Effector CD8-positive, alpha-beta T cell (primary cell): Measurements from ENCODE around the gene USP13.

Experiments
- DNase-seq: peaks from one replicate; lab custom pipeline; 2025; lab: John Stamatoyannopoulos, UW

Gene USP13

DNA sequence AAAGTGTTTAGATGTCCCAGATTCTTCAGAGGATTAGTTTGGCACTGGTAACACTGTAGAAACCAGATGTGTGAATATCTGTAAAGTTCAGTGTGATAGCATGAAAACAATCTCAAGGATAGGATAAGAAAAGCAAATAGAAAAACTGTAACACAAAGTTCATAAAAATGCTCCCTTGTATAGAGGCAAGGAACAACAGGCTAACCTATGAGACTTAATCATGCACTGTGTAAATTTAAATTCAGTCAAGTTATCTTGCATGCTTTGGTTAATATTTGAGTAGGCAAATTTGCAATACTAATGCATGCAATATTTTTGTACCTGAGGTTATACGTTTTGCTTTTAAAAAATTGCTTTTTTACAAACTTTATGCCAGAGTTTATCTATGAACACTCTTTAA lies 144.4 kb downstream of the USP13 start:
- no peak for DNase-seq

DNA sequence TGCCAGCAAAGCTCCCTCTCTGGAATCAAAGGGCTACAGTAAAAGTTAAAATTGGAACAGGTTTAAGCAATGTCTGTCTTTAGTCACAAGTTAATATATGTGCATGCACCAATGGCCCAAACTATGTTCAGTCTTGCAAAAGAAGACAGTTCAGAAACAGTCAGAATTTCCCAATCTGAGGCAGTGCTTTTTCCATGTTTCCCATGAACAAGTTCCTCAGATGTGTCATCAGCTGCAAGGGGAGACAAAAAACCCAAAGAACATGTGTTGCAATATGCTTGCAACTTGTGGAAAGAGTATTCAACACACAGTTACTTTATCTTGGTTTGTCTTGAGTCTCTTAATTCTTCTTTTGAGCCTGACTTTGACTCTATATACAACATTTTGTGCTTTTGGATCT lies 148.4 kb downstream of the USP13 start:
- no peak for DNase-seq

DNA sequence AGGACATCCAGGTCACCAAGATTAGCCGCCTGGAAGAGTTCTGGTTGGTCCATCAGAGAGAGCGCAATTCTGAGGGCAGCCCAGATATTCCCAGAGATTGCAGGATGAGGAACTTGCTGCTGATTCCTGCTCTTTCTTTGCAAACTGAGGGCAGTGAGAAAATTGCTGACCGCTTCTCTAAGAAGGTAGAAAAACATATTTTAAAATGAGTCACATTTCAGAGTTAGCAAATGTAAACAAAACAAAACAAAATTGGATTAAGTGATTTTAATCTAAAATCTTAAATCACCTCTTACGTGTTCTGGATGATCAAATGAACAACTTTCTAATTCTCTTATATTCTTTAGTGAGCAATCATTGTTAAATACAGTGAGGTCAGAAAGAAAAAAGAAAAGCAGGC lies 149.0 kb downstream of the USP13 start:
- no peak for DNase-seq

DNA sequence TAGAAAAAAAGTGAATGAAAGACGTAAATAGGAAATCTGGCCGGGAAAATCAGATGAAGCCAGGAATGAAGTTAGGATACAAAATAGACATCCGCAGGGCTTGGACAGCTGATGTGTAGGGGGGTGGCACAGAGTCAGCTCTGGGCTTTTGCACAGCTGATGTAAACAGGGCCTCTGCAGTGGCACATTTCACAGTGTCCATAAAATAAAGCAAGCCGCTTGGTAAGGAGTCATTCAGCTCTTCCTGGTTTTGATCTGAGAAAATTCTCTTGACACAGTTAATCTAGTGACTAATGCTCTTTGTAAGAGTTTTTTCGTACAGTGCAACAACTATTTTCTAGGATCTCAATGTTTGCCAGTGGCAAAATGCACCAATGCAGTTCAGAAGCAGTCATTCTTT lies 153.3 kb downstream of the USP13 start:
- DNase-seq = no peak

DNA sequence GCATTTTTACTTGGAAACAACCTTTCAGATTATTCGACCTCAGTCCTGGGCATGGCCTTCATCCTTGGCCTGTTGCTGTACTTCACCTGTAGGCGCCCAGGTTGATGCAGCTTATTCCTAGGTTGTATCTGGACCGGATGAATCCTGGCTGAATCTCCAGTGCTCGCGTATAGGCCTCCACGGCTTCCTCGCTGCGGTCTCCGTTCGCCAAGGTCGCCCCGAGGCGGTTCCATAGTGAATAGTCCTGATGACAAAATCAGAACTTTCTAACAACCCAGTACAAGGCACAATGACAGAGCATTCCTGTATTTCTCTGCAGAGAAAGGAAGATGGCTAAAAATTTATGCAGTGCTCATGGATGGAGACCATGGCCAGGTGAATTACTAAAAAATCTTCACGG lies 154.7 kb downstream of the USP13 start:
- DNase-seq = no peak

DNA sequence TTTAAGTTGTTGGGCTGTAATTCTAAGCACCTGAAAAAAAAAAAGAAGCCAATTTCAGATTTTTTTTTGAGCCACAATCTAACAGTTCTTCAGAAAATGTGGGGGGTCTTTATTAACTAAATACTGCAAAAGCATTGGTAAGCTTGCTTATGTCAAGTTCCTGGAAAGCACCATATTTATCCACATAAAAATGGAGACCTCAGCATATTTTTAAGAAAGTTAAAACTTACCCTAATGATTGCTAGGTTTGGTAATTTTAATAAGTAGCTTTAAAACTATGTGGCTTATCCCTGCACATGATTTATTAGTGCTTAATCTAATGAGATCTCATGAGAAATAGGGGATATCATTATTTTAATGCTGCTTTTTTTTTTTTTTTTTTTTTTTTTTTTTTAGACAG lies 156.8 kb downstream of the USP13 start:
- no peak for DNase-seq

DNA sequence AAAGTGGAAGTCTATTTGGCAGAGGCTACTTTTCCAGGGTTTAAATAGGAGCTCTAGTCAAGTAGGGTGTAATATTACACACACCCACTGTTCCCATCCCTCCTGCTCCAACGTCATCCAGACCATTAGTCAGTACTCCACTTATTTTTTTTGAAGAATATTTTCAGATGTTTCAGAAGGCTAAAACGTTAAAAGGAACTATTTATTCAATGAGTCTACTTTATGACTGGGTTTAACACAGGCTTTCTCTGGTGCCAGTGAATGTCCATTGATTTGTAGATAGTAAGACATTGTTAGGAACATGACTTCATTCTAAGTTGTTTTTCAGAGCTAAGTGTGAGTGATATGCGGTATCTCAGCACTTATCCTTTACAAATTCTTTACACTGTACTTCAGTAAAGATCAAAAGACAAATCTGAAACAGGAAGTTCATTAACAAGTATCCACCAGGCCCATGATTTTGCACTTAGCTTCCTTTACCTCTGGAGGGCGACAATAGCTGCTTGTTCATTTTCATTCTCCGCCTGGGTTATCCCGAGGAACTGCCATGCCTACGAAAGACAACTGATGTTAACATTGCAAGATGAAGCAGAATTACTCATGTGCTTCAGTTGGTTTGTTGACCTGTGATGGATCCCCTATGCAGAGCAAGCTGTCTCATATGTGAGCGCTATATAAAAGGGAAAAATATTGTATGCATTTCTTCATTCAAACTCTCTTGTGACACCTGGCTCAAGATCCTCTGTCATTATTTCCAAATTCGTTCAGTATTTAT lies 158.7 kb downstream of the USP13 start:
- no peak for DNase-seq

DNA sequence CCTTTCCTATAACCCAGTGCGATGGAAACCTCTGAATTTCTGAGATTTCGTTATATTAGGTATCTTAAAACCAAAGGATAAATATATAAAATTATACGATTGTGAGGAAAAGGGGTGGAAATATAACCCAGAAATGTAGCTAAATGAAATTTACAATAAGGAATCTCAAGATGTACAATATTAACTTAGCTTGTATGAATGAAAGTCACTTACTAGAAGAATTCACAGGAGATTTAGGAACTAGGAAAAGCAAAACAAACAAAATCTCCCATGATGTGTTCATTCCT lies 159.2 kb downstream of the USP13 start:
- no peak for DNase-seq

DNA sequence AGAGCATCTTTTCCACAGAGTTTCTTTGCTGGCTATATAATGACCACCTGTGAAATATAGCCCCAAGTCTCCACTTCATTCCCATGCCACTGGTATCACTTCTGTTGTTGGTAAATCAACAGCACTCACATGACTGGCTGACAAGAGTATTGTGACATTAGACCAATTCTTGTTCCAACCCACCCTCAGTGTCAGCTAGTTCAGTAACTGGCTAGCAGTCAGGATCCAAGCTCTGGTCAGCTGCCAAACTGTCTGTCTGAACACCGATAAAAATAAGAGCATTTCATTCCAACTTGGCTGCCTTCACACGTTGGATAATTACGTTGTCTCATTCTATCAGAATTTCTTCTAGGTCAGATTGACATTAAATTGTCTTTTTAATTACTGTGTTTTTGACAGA lies 166.5 kb downstream of the USP13 start:
- no peak for DNase-seq

DNA sequence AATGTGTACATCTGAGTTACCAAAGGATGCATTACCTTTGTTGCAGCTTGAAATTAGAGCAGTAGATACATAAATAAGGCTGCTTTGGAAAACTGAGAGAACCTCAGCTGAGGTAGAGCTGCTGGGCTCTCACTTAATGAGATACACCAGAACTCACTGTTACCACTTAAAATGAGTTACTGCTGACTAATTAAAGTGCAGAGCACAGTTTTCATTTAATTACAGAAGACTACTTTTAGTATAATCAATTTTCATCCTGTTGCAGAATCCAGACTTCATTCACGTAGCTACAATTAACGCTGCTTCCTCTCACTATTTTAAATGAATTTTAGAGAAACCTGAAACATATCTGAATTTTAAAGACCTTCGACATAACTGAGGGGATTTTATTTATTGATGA lies 169.5 kb downstream of the USP13 start:
- no peak for DNase-seq

DNA sequence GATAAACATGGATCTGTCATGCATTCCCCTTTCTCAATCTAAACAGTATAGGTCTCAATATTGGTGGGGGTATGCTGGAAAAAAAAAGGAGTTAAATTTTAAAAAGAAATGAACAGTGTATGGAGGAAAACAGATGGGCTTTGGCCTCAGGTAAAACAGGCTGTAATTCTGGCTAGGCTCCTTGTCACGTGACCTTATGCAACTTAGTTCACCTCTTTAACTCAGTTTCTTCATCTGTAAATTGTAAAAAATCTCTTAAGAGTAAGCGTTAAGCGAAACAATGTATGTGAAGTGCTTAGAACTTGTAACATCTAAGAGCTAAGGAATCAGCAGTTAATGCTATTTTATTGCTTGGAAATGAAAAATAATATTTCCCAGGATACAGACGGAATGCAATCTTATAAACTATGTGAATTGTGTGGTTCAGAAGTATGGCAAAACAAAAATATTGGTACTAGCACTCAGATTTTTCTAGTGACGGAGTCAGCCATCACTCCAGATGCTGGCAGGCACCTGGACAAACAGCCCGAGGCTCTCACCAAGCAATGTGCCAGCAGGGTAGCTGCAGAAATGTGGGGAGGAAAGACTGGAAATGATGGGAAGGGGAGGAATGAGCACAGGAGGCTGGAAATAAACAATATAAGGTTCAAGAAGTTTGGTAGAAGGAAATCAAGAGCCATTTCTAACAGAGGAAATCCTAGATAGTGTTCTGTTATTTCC lies 172.8 kb downstream of the USP13 start:
- no peak for DNase-seq

DNA sequence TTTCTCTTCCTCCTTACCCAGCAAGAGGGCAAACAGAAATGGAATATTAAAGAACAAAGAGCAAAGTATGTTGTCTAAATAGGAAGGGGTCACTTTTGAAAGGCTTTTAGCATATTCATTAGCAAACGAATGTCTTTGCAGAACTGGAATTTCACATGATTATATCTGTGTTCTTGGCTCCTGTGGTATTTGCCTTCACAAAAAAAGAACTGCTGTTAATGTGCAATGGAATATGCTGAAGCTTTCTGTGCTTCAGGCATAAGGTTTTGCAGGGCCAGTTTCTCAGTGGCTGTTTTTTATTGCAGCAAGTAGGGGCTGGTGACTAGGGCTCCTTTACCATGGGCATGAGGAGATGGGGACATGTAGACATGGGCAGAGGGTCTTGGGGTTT lies 173.4 kb downstream of the USP13 start:
- DNase-seq = no peak

DNA sequence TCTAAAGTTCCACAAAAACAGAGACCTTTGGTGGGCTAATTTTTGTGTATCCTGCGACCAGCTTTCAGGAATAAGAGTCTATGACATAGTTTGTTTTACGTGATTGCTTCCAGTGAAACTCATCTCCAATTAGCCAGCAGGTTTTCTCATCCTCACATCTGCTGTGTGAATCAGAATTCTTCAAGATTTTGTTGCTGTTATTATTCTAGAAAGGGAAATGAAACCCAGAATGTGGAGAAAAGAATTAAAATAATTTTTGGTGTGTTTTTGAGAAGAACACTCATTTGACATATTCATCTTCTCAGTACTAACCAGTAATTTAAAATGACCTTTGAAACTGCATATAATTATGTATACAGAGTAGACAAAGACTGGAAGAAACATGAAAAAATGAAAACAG lies 175.9 kb downstream of the USP13 start:
- DNase-seq = no peak

DNA sequence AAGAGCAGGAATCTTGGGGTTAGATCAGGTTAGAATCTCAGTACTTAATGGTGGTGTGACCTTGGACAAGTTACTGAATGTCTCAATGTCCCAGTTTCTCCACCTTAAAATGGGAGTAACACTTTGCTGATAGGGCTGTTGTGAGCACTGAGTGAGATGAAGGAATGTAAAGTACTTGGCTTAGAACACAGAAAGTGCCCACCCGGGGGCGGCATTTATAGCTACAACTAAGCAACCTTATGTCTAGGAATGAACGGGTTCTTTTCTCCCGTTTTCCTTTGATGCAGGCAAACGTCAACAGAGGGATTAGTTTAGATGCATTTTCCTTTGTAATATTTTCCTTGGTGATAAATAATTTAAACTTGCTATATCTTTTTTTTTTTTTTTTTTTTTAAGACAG lies 176.6 kb downstream of the USP13 start:
- no peak for DNase-seq

DNA sequence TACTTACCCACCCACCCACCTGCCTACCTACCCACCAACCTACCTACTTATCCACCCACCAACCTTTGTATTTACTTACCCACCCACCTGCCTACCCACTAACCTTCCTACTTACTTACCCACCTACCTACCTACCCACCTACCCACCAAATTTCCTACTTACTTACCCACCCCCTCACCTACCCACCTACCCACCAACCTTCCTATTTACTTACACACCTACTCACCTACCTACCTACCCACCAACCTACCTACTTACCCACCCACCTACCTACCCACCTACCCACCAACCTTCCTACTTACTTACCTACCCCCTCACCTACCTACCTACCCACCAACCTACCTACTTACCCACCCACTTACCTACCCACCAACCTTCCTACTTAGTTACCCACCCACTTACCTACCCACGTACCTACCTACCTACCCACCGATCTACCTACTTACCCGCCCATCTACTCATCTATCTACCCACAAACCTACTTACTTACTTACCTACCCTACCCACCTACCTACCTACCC lies 179.6 kb downstream of the USP13 start:
- DNase-seq = no peak

DNA sequence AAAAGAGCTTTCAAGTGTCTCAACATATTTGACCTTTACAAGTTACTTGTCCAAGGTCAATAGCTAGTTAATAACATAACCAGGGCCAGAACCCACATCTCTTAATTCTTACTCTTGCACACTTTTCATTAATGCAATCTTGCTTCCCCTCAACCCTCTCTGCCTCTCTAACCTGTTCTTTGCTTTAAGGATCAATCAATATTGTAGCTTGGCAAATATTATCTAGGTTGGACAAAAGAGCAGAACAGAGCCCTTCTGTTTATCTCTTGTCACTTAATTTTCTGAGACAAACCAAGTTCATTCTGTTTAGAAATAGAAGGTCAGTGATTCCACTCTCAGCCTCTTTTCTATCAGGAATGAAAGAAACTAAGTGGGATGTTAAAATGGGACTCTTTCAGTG lies 180.5 kb downstream of the USP13 start:
- DNase-seq = no peak

DNA sequence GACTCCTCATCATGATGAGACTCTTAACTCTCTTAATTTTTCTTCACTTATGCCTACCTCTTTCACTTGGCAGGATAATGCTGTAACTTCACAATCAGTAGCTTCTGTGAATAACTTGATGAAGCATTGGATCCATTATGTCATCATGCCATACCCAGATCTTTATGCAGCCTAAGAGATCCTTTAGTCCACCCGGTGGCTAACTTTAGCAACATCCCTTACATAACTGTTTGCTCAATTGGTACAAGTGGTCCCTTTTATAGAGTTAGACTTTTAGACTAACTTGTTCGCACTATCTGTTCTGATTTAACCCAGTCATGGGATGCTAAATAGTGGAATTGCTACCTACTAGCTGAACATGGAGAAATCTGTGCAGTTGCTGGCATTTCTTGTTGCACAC lies 184.5 kb downstream of the USP13 start:
- DNase-seq = no peak
